B cell (primary cell): ENCODE measurements around the gene MFN1. TPM values are rescaled to one million over a fixed set of nuclear protein-coding genes. Genes with fewer than 3 reads are reported as not detected.

ENCODE experiments used
- polyA plus RNA-seq: library from polyadenylated mRNA; depleted of rRNA; stranded (reverse); fragments of >200 nt; gene quantifications from 2 replicates; pipeline ENCODE4 v1.2.3, GENCODE V29; 2012
- total RNA-seq, 2 donors: library from RNA; stranded (reverse); fragments of 120-200 nt in 1 of 2; gene quantifications; 1 replicate in 1 of 2; 2 replicates in 1 of 2; pipeline versions ENCODE4 v1.2.3 to v1.2.4, GENCODE V29; 2013 to 2022

The MFN1 gene
- total and polyA plus RNA-seq, 2 donors (not counting 1 experiment from before 2014, with no cell fraction given), result 26.0 to 108 TPM

Other genes starting within 250 kb of the MFN1 start
- gene PIK3CA, start 199.4 kb upstream of the MFN1 start, total RNA-seq, result 59.5 and 61.8 TPM in 2 replicates
- 6.4 and 11.8 TPM in 2 replicates for gene PIK3CA, start 199.4 kb upstream of the MFN1 start, polyA plus RNA-seq
- gene KCNMB3, start 96.6 kb upstream of the MFN1 start, total RNA-seq, result 5.7 and 6.1 TPM in 2 replicates
- 3.5 and 4.2 TPM in 2 replicates for gene KCNMB3, start 96.6 kb upstream of the MFN1 start, polyA plus RNA-seq
- gene ZNF639, start 24.7 kb upstream of the MFN1 start, total RNA-seq, result 39.8 and 43.1 TPM in 2 replicates
- 22.4 and 35.5 TPM in 2 replicates for gene ZNF639, start 24.7 kb upstream of the MFN1 start, polyA plus RNA-seq
- gene GNB4, start 103.8 kb downstream of the MFN1 start, total RNA-seq, result 24.0 and 24.6 TPM in 2 replicates
- 7.6 and 15.2 TPM in 2 replicates for gene GNB4, start 103.8 kb downstream of the MFN1 start, polyA plus RNA-seq
- 48.5 and 55.1 TPM in 2 replicates for gene ACTL6A, start 215.2 kb downstream of the MFN1 start, total RNA-seq
- gene ACTL6A, start 215.2 kb downstream of the MFN1 start, polyA plus RNA-seq, result 26.2 and 64.8 TPM in 2 replicates